HCT116 (cell line): Measurements from ENCODE around the gene RALGPS2. TPM values are rescaled to one million over a fixed set of nuclear protein-coding genes. Genes with fewer than 3 reads are reported as not detected.

ENCODE experiments used
- ATAC-seq: fragments of 200-7000 bp; cut with Tn5 transposase; 2 replicates; pipeline ENCODE4 v1.9.1; 2020; ENCODE audit warnings: mild to moderate bottlenecking, moderate library complexity
- BruUV-seq: library from RNA; stranded (reverse); fragments of 400-500 nt; replicated peaks from 2 replicates; lab custom pipeline; 2021; lab: Mats Ljungman, UMichigan
- CTCF ChIA-PET: fragments of 300-600 bp; sonication (Branson Sonifier 250); formaldehyde crosslinking; loops from one replicate; lab custom pipeline; 2021; ENCODE audit warnings: antibody characterized with exemption; lab: Charles Lee
- POLR2A ChIA-PET: fragments of 300-600, 350-600 bp; sonication (Branson Sonifier 250); formaldehyde crosslinking; loops from one replicate; lab custom pipeline; 2021; ENCODE audit warnings: antibody characterized with exemption; lab: Charles Lee
- RAD21 ChIA-PET, 2 experiments: fragments of 300-600 bp; sonication (Branson Sonifier 250); formaldehyde crosslinking; loops; one replicate each; lab custom pipeline; 2023; ENCODE audit warnings: low total read pairs in 2 of 2; ENCODE audit not compliant: uncharacterized antibody in 2 of 2, unreplicated experiment in 2 of 2, low non-redundant PET in 1 of 2; lab: Charles Lee
- DNase-seq: peaks from one replicate; pipeline ENCODE4 v3.0.0-alpha.2; 2010; ENCODE audit warnings: low read depth, low spot score
- H2AFZ ChIP-seq: fragments of 200-600 bp; shearing (Covaris generic), sonication (generic); 2 replicates; pipeline ENCODE4 v1.6.1; 2017; ENCODE audit warnings: low read depth, mixed run types, mixed read lengths, antibody characterized with exemption, low read length; ENCODE audit not compliant: poor library complexity, severe bottlenecking
- H3K27ac ChIP-seq: 2 replicates; pipeline ENCODE4 v1.5.1; 2012; ENCODE audit warnings: low read depth, low read length
- H3K27me3 ChIP-seq: fragments of 200-600 bp; sonication (generic); 2 replicates; pipeline ENCODE4 v1.6.1; 2016; ENCODE audit warnings: mixed run types, low read length, mixed read lengths; ENCODE audit not compliant: insufficient read depth
- H3K36me3 ChIP-seq, 2 experiments: fragments of 200-500 bp in 1 of 2; fragments of 200-600 bp in 1 of 2; sonication (Bioruptor generic) in 1 of 2; sonication (generic) in 1 of 2; 2 replicates each; pipeline versions ENCODE4 v1.5.1 to v1.6.1; 2014 to 2016; ENCODE audit warnings: low read length in 2 of 2, inconsistent platforms in 1 of 2, mixed read lengths in 1 of 2, mixed run types in 1 of 2; ENCODE audit not compliant: insufficient read depth in 2 of 2, control insufficient read depth in 1 of 2
- H3K4me1 ChIP-seq, 2 experiments: fragments of 200-600 bp in 1 of 2; sonication (generic) in 1 of 2; 2 replicates each; pipeline versions ENCODE4 v1.5.1 to v1.6.1; 2012 to 2017; ENCODE audit warnings: low read length in 2 of 2, inconsistent platforms in 1 of 2, mild to moderate bottlenecking in 1 of 2, mixed read lengths in 1 of 2, mixed run types in 1 of 2, moderate library complexity in 1 of 2; ENCODE audit not compliant: insufficient read depth in 2 of 2, control insufficient read depth in 1 of 2
- H3K4me2 ChIP-seq: fragments of 200-600 bp; sonication (generic); 2 replicates; pipeline ENCODE4 v1.6.1; 2017; ENCODE audit warnings: mixed run types, low read length, mixed read lengths
- H3K4me3 ChIP-seq, 2 experiments: fragments of 200-600 bp in 1 of 2; sonication (generic) in 1 of 2; replicated peaks in 1 of 2; 2 replicates each; pipeline ENCODE4 v1.5.1; 2011 to 2016; ENCODE audit warnings: low read length in 2 of 2, control low read depth in 1 of 2, low read depth in 1 of 2, mild to moderate bottlenecking in 1 of 2, mixed read lengths in 1 of 2, mixed run types in 1 of 2
- H3K79me2 ChIP-seq: fragments of 200-600 bp; sonication (generic); 2 replicates; pipeline ENCODE4 v1.6.1; 2017; ENCODE audit warnings: mild to moderate bottlenecking, mixed run types, low read length, moderate library complexity, mixed read lengths; ENCODE audit not compliant: insufficient read depth
- H3K9ac ChIP-seq: fragments of 200-600 bp; sonication (generic); 2 replicates; pipeline ENCODE4 v1.6.1; 2016; ENCODE audit warnings: low read length, mixed read lengths
- H3K9me2 ChIP-seq: fragments of 200-600 bp; sonication (generic), shearing (Covaris generic); 2 replicates; pipeline ENCODE4 v1.6.1; 2017; ENCODE audit warnings: mixed run types, mild to moderate bottlenecking, moderate library complexity; ENCODE audit not compliant: insufficient read depth
- H3K9me3 ChIP-seq, 2 experiments: fragments of 200-500 bp in 1 of 2; fragments of 200-600 bp in 1 of 2; sonication (Bioruptor generic) in 1 of 2; sonication (generic) in 1 of 2; 2 replicates each; pipeline ENCODE4 v1.6.1; 2014 to 2017; ENCODE audit warnings: low read length in 2 of 2, mixed read lengths in 2 of 2, inconsistent platforms in 1 of 2, low read depth in 1 of 2, mild to moderate bottlenecking in 1 of 2, mixed run types in 1 of 2, moderate library complexity in 1 of 2; ENCODE audit not compliant: control insufficient read depth in 1 of 2, insufficient read depth in 1 of 2
- H4K20me1 ChIP-seq: fragments of 200-600 bp; sonication (generic), shearing (Covaris generic); 2 replicates; pipeline ENCODE4 v1.6.1; 2017; ENCODE audit warnings: mixed run types, mild to moderate bottlenecking, moderate library complexity; ENCODE audit not compliant: insufficient read depth
- ATF3 ChIP-seq: IDR thresholded peaks from 2 replicates; pipeline ENCODE4 v1.6.1; 2012
- EGR1 ChIP-seq: IDR thresholded peaks from 2 replicates; pipeline ENCODE4 v1.6.1; 2012; ENCODE audit warnings: low read depth
- EZH2 ChIP-seq: fragments of 200-600 bp; sonication (generic); IDR thresholded peaks from 2 replicates; pipeline ENCODE4 v1.6.1; 2017; ENCODE audit warnings: antibody characterized with exemption, mixed run types
- FOSL1 ChIP-seq: IDR thresholded peaks from 2 replicates; pipeline ENCODE4 v1.6.1; 2012; ENCODE audit warnings: low read depth
- JUND ChIP-seq: IDR thresholded peaks from 2 replicates; pipeline ENCODE4 v1.6.1; 2012
- POLR2A ChIP-seq: IDR thresholded peaks from 2 replicates; pipeline ENCODE4 v1.7.0; 2011; ENCODE audit warnings: borderline replicate concordance; ENCODE audit not compliant: insufficient read depth, insufficient read length; ENCODE audit errors: extremely low read depth
- REST ChIP-seq: IDR thresholded peaks from 2 replicates; pipeline ENCODE4 v1.6.1; 2012; ENCODE audit warnings: low read depth
- SIN3A ChIP-seq: IDR thresholded peaks from 2 replicates; pipeline ENCODE4 v1.6.1; 2012; ENCODE audit warnings: low read depth
- SP1 ChIP-seq: IDR thresholded peaks from 2 replicates; pipeline ENCODE4 v1.6.1; 2012; ENCODE audit warnings: low read depth
- SRF ChIP-seq: IDR thresholded peaks from 2 replicates; pipeline ENCODE4 v1.6.1; 2012; ENCODE audit warnings: low read depth
- ZFX ChIP-seq: fragments of 450-650 bp; IDR thresholded peaks from 2 replicates; pipeline ENCODE4 v1.6.1; 2017
- ZNF274 ChIP-seq: fragments of 200-500 bp; sonication (Bioruptor generic); IDR thresholded peaks from 2 replicates; pipeline ENCODE4 v1.6.1; 2014; ENCODE audit warnings: mild to moderate bottlenecking, low read depth, low read length, inconsistent platforms
- intact Hi-C: fragments of 100-400 bp; cut with micrococcal nuclease; formaldehyde crosslinking; loops from 2 replicates; pipeline ENCODE4 v1.10.0; 2022
- total RNA-seq: library from RNA; stranded (reverse); gene quantifications from one replicate; pipeline ENCODE4 v1.2.1, GENCODE V29; 2021; ENCODE audit not compliant: unreplicated experiment

Gene RALGPS2
- total RNA-seq, 1 experiment from 2014 or later = 25.6 TPM

GRCh38 chr1:178739285-178740045 lies 14.4 kb downstream of the RALGPS2 start:
- Histone ChIP-seq H3K9me2 (no peaks in the 10 kb centered on the region), H3K36me3 (no peaks in the 10 kb centered on the region), H2AFZ (no peak overlapping the region), H3K4me1 (no peaks in the 10 kb centered on the region), H3K4me2 (no peak overlapping the region), H3K4me3 (no peak overlapping the region), H3K9ac (no peak overlapping the region), H3K27me3 (no peaks in the 10 kb centered on the region), H3K9me3 (no peaks in the 10 kb centered on the region), H3K79me2 (no peaks in the 10 kb centered on the region), H4K20me1 (no peaks in the 10 kb centered on the region), H3K27ac (no peak overlapping the region)
- BruUV-seq = no TSS peak
- DNase-seq = no peak
- no peak for TF ChIP-seq EZH2
- no peak for TF ChIP-seq POLR2A
- no peak for TF ChIP-seq REST
- TF ChIP-seq ZNF274 = no peak
- no peak for TF ChIP-seq SRF
- no peak for TF ChIP-seq JUND
- TF ChIP-seq SIN3A = no peak
- no peak for TF ChIP-seq ZFX
- no peak for TF ChIP-seq ATF3
- no peak for TF ChIP-seq FOSL1
- no peak for TF ChIP-seq SP1
- no peak for TF ChIP-seq EGR1
- ATAC-seq = no peak
- ChIA-PET CTCF (interaction anchor here (2.0 kb wide), 1 partner anchor 14 kb away, joined by 6 read pairs; no protein-coding TSS in a partner anchor), RAD21 (no interaction called here), POLR2A (no interaction called here)
- intact Hi-C loops = no loop called here
